Ovary (tissue), 9 donors: ENCODE data around the gene SSX2IP. TPM values are rescaled to one million over a fixed set of nuclear protein-coding genes. Genes with fewer than 3 reads are reported as not detected.

ENCODE experiments used
- DNase-seq, 5 donors: peaks; one replicate each; pipeline ENCODE4 v3.0.0-alpha.2; 2019 to 2020
- H3K27ac ChIP-seq, 2 donors: fragments of 200-600 bp; one replicate each; pipeline versions ENCODE4 v1.5.1 to v1.8.0; 2019 to 2022
- H3K27me3 ChIP-seq: fragments of 200-600 bp; one replicate; pipeline ENCODE4 v1.8.0; 2022
- H3K36me3 ChIP-seq: fragments of 200-600 bp; sonication (generic); one replicate; pipeline ENCODE4 v1.5.1; 2019
- H3K4me1 ChIP-seq: one replicate; pipeline ENCODE4 v1.8.1; 2013; ENCODE audit warnings: mild to moderate bottlenecking, moderate library complexity; ENCODE audit not compliant: insufficient read depth
- H3K4me3 ChIP-seq: fragments of 200-600 bp; sonication (generic); one replicate; pipeline ENCODE4 v1.5.1; 2017
- H3K9me3 ChIP-seq, 2 donors: fragments of 200-600 bp in 1 of 2; sonication (generic) in 1 of 2; one replicate each; pipeline versions ENCODE4 v1.5.1 to v1.8.1; 2013 to 2019; ENCODE audit warnings: mild to moderate bottlenecking in 1 of 2, moderate library complexity in 1 of 2
- CTCF ChIP-seq, 3 donors: fragments of 450-650 bp in 2 of 3; fragments of 200-600 bp in 1 of 3; IDR thresholded peaks; one replicate each; pipeline versions ENCODE4 v1.5.1 to v1.8.0; 2016 to 2022; ENCODE audit warnings: antibody characterized with exemption in 3 of 3, mild to moderate bottlenecking in 1 of 3
- EP300 ChIP-seq: sonication (generic); formaldehyde crosslinking; IDR thresholded peaks from one replicate; pipeline ENCODE4 v1.6.1; 2017; ENCODE audit warnings: antibody characterized with exemption
- POLR2A ChIP-seq: fragments of 450-650 bp; IDR thresholded peaks from one replicate; pipeline ENCODE4 v1.6.1; 2017; ENCODE audit warnings: antibody characterized with exemption, mild to moderate bottlenecking, moderate library complexity
- WGBS, 3 donors: extraction: QIAGEN DNeasy Blood & Tissue Kit in 1 of 3; methylation state at CpG; one replicate each; pipeline versions ENCODE4 v1.1.5 to v1.1.7; 2013 to 2017; 5-methylcytosine and 5-hydroxymethylcytosine counted together
- intact Hi-C, 4 donors: fragments of 100-400 bp; cut with DNase I; formaldehyde crosslinking; loops; one replicate each; pipeline versions ENCODE4 v1.11.0 to v1.15.1; 2022 to 2023
- polyA plus RNA-seq, 2 donors: library from polyadenylated mRNA; stranded (reverse); fragments of 200-250 nt in 1 of 2; fragments of 350-450 nt in 1 of 2; fragmentation: Illumina TruSeq in 1 of 2; extraction: RNeasy Lipid Tissue Mini Kit (QIAGEN cat#74804) in 1 of 2; gene quantifications; one replicate each; pipeline ENCODE4 v1.2.3, GENCODE V29; 2013 to 2014
- total RNA-seq, 7 donors: library from RNA; depleted of rRNA in 2 of 7; stranded (reverse); fragments of >200 nt in 2 of 7; fragmentation: NEBNext Ultra II Directional in 3 of 7; extraction: Animal tissue kit (Norgen Biotek cat#: 25700) in 3 of 7; gene quantifications; one replicate each; pipeline versions ENCODE4 v1.1.0 to v1.2.4, GENCODE V29; 2016 to 2023
- donor health status: DM: no; HTN: no; CAD: no; lungs with moderate emphysema.
- donor health status: DM: no; HTN: no; CAD: no.
- donor health status: Bipolar disorder and iron deficiency.
- donor health status: DM: yes; HTN: yes; CAD: no.
- donor health status: DM: no; HTN: no; CAD: no.
- donor health status: DM: yes; HTN: yes; CAD: no.

The SSX2IP gene
- total and polyA plus RNA-seq, 9 donors: 1.1 to 8.5 (median 4.9) TPM

- no peak for TF ChIP-seq CTCF (IDR thresholded peaks at IDR 0.05)
- no peak for TF ChIP-seq POLR2A
- TF ChIP-seq EP300: no peak
- H3K27ac ChIP-seq: no peak overlapping the region
- WGBS, 3 donors: 80 to 87% (median 82%) methylated on average over 7 of the region's 7 CpGs
- no peaks in the 10 kb centered on the region for H3K36me3 ChIP-seq
- no peaks in the 10 kb centered on the region for H3K4me1 ChIP-seq
- DNase-seq: no peak
- no peaks in the 10 kb centered on the region for H3K9me3 ChIP-seq
- no peak overlapping the region for H3K4me3 ChIP-seq
- H3K27me3 ChIP-seq: no peaks in the 10 kb centered on the region
- intact Hi-C loops: no loop called here
Measured at GRCh38 chr1:84677415-84678099, 12.7 kb downstream of the SSX2IP start.

GRCh38 chr1:84675631-84676030 lies 14.6 kb downstream of the SSX2IP start:
- H3K27ac ChIP-seq: no peak overlapping the region
- H3K27me3 ChIP-seq: no peaks in the 10 kb centered on the region
- WGBS, 3 donors: 96 to 99% (median 97%) methylated on average over 4 of the region's 4 CpGs
- TF ChIP-seq EP300 (no peak), POLR2A (no peak), CTCF (IDR thresholded peaks at IDR 0.05) (no peak)
- no peaks in the 10 kb centered on the region for H3K36me3 ChIP-seq
- no peaks in the 10 kb centered on the region for H3K9me3 ChIP-seq
- H3K4me3 ChIP-seq: no peak overlapping the region
- intact Hi-C loops: no loop called here
- H3K4me1 ChIP-seq: no peaks in the 10 kb centered on the region
- no peak for DNase-seq

GRCh38 chr1:84675106-84675505 lies 15.2 kb downstream of the SSX2IP start:
- Histone ChIP-seq H3K4me1 (no peaks in the 10 kb centered on the region), H3K9me3 (no peaks in the 10 kb centered on the region), H3K4me3 (no peak overlapping the region), H3K27me3 (no peaks in the 10 kb centered on the region), H3K27ac (no peak overlapping the region), H3K36me3 (no peaks in the 10 kb centered on the region)
- no peak for DNase-seq
- 56 to 71% (median 64%) methylated on average over 1 of the region's 1 CpG for WGBS, 3 donors
- intact Hi-C loops: no loop called here
- TF ChIP-seq EP300 (no peak), CTCF (IDR thresholded peaks at IDR 0.05) (no peak), POLR2A (no peak)

- Histone ChIP-seq H3K36me3 (no peaks in the 10 kb centered on the region), H3K27ac (no peak overlapping the region), H3K9me3 (no peaks in the 10 kb centered on the region), H3K27me3 (no peaks in the 10 kb centered on the region), H3K4me3 (no peak overlapping the region), H3K4me1 (no peaks in the 10 kb centered on the region)
- TF ChIP-seq POLR2A (no peak), CTCF (IDR thresholded peaks at IDR 0.05) (no peak), EP300 (no peak)
- DNase-seq: no peak
- intact Hi-C loops: no loop called here
- 88 to 96% (median 91%) methylated on average over 3 of the region's 3 CpGs for WGBS, 3 donors
Measured at GRCh38 chr1:84674705-84675104, 15.6 kb downstream of the SSX2IP start.
